K562 (cell line): ENCODE results near the gene JUNB. TPM values are rescaled to one million over a fixed set of nuclear protein-coding genes. Genes with fewer than 3 reads are reported as not detected.

Experiments
- BRD4 ChIP-seq: fragments of 200-600 bp; sonication (generic); IDR thresholded peaks from 2 replicates; pipeline ENCODE4 v1.6.1; 2017; ENCODE audit warnings: inconsistent platforms
- CGGBP1 ChIP-seq: fragments of 250-450 bp; sonication (Bioruptor Pico); IDR thresholded peaks from 2 replicates; pipeline ENCODE4 v1.9.0; 2021; ENCODE audit warnings: mild to moderate bottlenecking
- FOXA1 ChIP-seq: fragments of 450-650 bp; IDR thresholded peaks from 2 replicates; pipeline ENCODE4 v1.6.1; 2016; ENCODE audit warnings: mild to moderate bottlenecking, borderline replicate concordance
- GABPB1 ChIP-seq: sonication (generic); formaldehyde crosslinking; IDR thresholded peaks from 2 replicates; pipeline ENCODE4 v1.8.0; 2022; ENCODE audit warnings: mild to moderate bottlenecking, missing genetic modification reagents
- HINFP ChIP-seq: fragments of 450-650 bp; conservative IDR thresholded peaks from 2 replicates; pipeline ENCODE4 v1.6.1; 2016; ENCODE audit warnings: missing genetic modification characterization, low read depth, mild to moderate bottlenecking, control low read depth, missing compliant biosample characterization
- ILK ChIP-seq: fragments of 450-650 bp; IDR thresholded peaks from 2 replicates; pipeline ENCODE4 v1.6.1; 2016; ENCODE audit warnings: missing genetic modification characterization, low read depth, mild to moderate bottlenecking, missing compliant biosample characterization, moderate library complexity, borderline replicate concordance
- NEUROD1 ChIP-seq: fragments of 150-350 bp; IDR thresholded peaks from 2 replicates; pipeline ENCODE4 v1.6.1; 2014; ENCODE audit warnings: borderline replicate concordance, low read length, low read depth; ENCODE audit not compliant: partially characterized antibody
- NFIC ChIP-seq: fragments of 450-650 bp; IDR thresholded peaks from 2 replicates; pipeline ENCODE4 v1.6.1; 2017; ENCODE audit warnings: mild to moderate bottlenecking, inconsistent platforms
- NR2F6 ChIP-seq: fragments of 450-650 bp; formaldehyde crosslinking; IDR thresholded peaks from 2 replicates; pipeline ENCODE4 v1.4.0; 2020; ENCODE audit warnings: mild to moderate bottlenecking
- NR4A1 ChIP-seq, 2 experiments: fragments of 250-450 bp in 1 of 2; fragments of 450-650 bp in 1 of 2; sonication (Bioruptor Pico) in 1 of 2; IDR thresholded peaks; 2 replicates each; pipeline versions ENCODE4 v1.4.0 to v1.6.1; 2016 to 2020; ENCODE audit warnings: mild to moderate bottlenecking in 2 of 2, missing compliant biosample characterization in 1 of 2, missing genetic modification characterization in 1 of 2, moderate library complexity in 1 of 2
- PTBP1 ChIP-seq: fragments of 200-400 bp; formaldehyde crosslinking; IDR thresholded peaks from 2 replicates; pipeline ENCODE4 v1.6.1; 2017; ENCODE audit warnings: low read depth, low read length
- SMAD1 ChIP-seq: fragments of 150-350 bp; IDR thresholded peaks from 2 replicates; pipeline ENCODE4 v1.6.1; 2014; ENCODE audit warnings: low read length, low read depth; ENCODE audit not compliant: partially characterized antibody
- TEAD1 ChIP-seq, 2 experiments: fragments of 450-650 bp in 1 of 2; sonication (generic) in 1 of 2; formaldehyde crosslinking; IDR thresholded peaks; 2 replicates each; pipeline versions ENCODE4 v1.4.0 to v1.8.0; 2020 to 2022; ENCODE audit warnings: mild to moderate bottlenecking in 2 of 2, missing genetic modification reagents in 1 of 2
- TOE1 ChIP-seq, 2 experiments: fragments of 450-650 bp in 1 of 2; sonication (generic) in 1 of 2; formaldehyde crosslinking in 1 of 2; IDR thresholded peaks; 2 replicates each; pipeline versions ENCODE4 v1.7.1 to v1.8.0; 2016 to 2022; ENCODE audit warnings: borderline replicate concordance in 2 of 2, mild to moderate bottlenecking in 2 of 2, antibody characterized with exemption in 1 of 2, inconsistent platforms in 1 of 2, low read depth in 1 of 2, missing genetic modification reagents in 1 of 2, moderate library complexity in 1 of 2
- ZBTB7A ChIP-seq: IDR thresholded peaks from 2 replicates; pipeline ENCODE4 v1.6.1; 2011; ENCODE audit warnings: low read depth, mild to moderate bottlenecking, low read length, moderate library complexity, borderline replicate concordance; ENCODE audit not compliant: control insufficient read depth
- ZNF24 ChIP-seq: fragments of 450-650 bp; IDR thresholded peaks from 2 replicates; pipeline ENCODE4 v1.6.1; 2016
- ZNF407 ChIP-seq: fragments of 450-650 bp; IDR thresholded peaks from 2 replicates; pipeline ENCODE4 v1.6.1; 2016; ENCODE audit warnings: low read depth
- polyA plus RNA-seq, 8 experiments: library from polyadenylated mRNA; depleted of rRNA in 4 of 8; stranded (reverse) in 5 of 8; unstranded in 3 of 8; fragments of >200 nt; fragmentation: Nextera tagmentation in 2 of 8; fragmentation: Illumina TruSeq in 1 of 8; extraction: Ambion mirVana in 2 of 8; extraction: Trizol in 1 of 8; gene quantifications; 2 replicates each; pipeline versions ENCODE4 v1.2.1 to v1.2.3, GENCODE V29; 2011 to 2014; ENCODE audit warnings: inconsistent platforms in 1 of 8, missing spikeins in 1 of 8
- total RNA-seq, 7 experiments: library from RNA; depleted of rRNA in 6 of 7; stranded (reverse); fragments of >200 nt in 6 of 7; fragmentation: Illumina TruSeq in 2 of 7; extraction: Trizol in 2 of 7; gene quantifications; 2 replicates each; pipeline versions ENCODE4 v1.2.1 to v1.2.3, GENCODE V29; 2011 to 2021; ENCODE audit warnings: low replicate concordance in 1 of 7

JUNB gene
- total and polyA plus RNA-seq, 9 of the 15 experiments (the other 6 are each of a cell fraction or from before 2014, with no cell fraction given) = 0.23 to 88.1 (median 13.1) TPM

DNA sequence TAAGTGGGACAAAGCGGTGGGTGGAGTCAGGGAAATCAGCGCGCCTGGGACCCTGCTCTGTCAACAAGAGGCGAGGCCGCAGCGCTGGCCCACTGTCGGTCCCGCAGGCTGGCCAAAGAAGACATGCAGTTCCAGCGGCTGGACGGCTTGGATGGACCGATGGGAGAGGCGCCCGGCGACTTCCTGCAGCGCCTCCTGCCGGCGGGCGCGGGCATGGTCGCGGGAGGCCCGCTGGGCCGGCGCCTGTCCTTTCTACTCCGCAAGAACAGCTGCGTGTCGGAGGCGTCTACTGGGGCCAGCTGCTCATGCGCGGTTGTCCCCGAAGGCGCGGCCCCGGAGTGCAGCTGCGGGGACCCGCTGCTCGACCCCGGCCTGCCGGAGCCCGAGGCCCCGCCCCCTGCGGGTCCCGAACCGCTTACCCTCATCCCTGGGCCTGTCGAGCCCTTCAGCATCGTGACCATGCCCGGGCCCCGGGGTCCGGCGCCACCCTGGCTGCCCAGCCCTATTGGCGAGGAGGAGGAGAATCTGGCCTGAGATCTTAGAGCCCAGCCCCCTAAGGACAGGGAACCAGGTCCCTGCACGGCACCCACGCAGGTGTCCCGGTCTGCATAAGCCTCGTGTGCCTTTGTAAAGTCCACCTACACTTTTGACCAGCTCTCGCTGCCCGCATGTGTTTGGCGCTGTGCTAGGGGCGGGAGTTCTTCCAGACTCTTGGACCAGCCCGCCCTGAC lies 33.6 kb upstream of the JUNB start (continued):
- no peak for TF ChIP-seq NEUROD1
- no peak for TF ChIP-seq TEAD1 (CRISPR knock-in tag; IDR thresholded peaks at IDR 0.05)
- TF ChIP-seq NR2F6 (CRISPR knock-in tag) = no peak
- no peak for TF ChIP-seq FOXA1
- TF ChIP-seq ZBTB7A = no peak
- TF ChIP-seq SMAD1 = no peak
- TF ChIP-seq NR4A1 (CRISPR knock-in tag; IDR thresholded peaks at IDR 0.05) = no peak
- TF ChIP-seq NR4A1 (tag; IDR thresholded peaks at IDR 0.05) = no peak
- no peak for TF ChIP-seq ZNF24
- no peak for TF ChIP-seq TOE1 (IDR thresholded peaks at IDR 0.05; ENCODE audit: borderline replicate concordance)
- no peak for TF ChIP-seq TOE1 (CRISPR knock-in tag; IDR thresholded peaks at IDR 0.05; ENCODE audit: borderline replicate concordance, low read depth)
- peak; percentile 42; the same call in 1 of the 2 replicates for TF ChIP-seq GABPB1 (CRISPR knock-in tag)
- TF ChIP-seq HINFP (tag) = no peak
- no peak for TF ChIP-seq ILK
- TF ChIP-seq BRD4 = no peak
- no peak for TF ChIP-seq ZNF407
- no peak for TF ChIP-seq PTBP1
- peak; percentile 46; the same call in 1 of the 2 replicates for TF ChIP-seq NFIC
- TF ChIP-seq CGGBP1 (CRISPR knock-in tag) = no peak
